ENCODE results near the gene C2orf78. TPM values are rescaled to one million over a fixed set of nuclear protein-coding genes. Genes with fewer than 3 reads are reported as not detected.

Gene C2orf78
- total and polyA plus RNA-seq, 5 donors from 2014 or later: not detected

- H3K9me3 Mint-ChIP-seq: no peaks in the 10 kb centered on the region
- peaks cover 67% of the 10 kb centered on the region for H3K36me3 Mint-ChIP-seq
- H3K27ac Mint-ChIP-seq: peak overlapping the region in 1 of 3 donors; percentile 4
- no peaks in the 10 kb centered on the region for H3K27me3 Mint-ChIP-seq
- H3K4me3 Mint-ChIP-seq: no peak overlapping the region
- Histone ChIP-seq H3K4me1 (ENCODE audit: control insufficient read depth, insufficient read depth, low read length, poor library complexity, severe bottlenecking) (no peaks in the 10 kb centered on the region), H3K36me3 (ENCODE audit: control insufficient read depth, insufficient read depth, low read length) (peaks cover 73% of the 10 kb centered on the region), H3K9me3 (ENCODE audit: control insufficient read depth in 2 of 2, low read length in 2 of 2) (no peaks in the 10 kb centered on the region), H3K27me3 (ENCODE audit: control insufficient read depth, insufficient read depth, low read length) (no peaks in the 10 kb centered on the region), H3K27ac (ENCODE audit: insufficient read depth, low read length, poor library complexity, severe bottlenecking) (no peak overlapping the region), H3K4me3 (ENCODE audit: low read depth, low read length) (no peak overlapping the region)
- DNase-seq (peak in 1 of 3 donors; percentile 26), ATAC-seq (ENCODE audit: low read depth in 2 of 2) (no peak)
- H3K4me1 Mint-ChIP-seq: no peaks in the 10 kb centered on the region
Observed at GRCh38 chr2:73859721-73860586, 76.0 kb downstream of the C2orf78 start.

GRCh38 chr2:73862987-73863386 lies 79.0 kb downstream of the C2orf78 start:
- Mint-ChIP-seq H3K4me3 (no peak overlapping the region), H3K9me3 (no peaks in the 10 kb centered on the region), H3K4me1 (no peaks in the 10 kb centered on the region), H3K27ac (peak overlapping the region in 1 of 3 donors; percentile 58), H3K36me3 (peaks cover 60% of the 10 kb centered on the region), H3K27me3 (no peaks in the 10 kb centered on the region)
- Histone ChIP-seq H3K27ac (ENCODE audit: insufficient read depth, low read length, poor library complexity, severe bottlenecking) (no peak overlapping the region), H3K4me1 (ENCODE audit: control insufficient read depth, insufficient read depth, low read length, poor library complexity, severe bottlenecking) (no peaks in the 10 kb centered on the region), H3K27me3 (ENCODE audit: control insufficient read depth, insufficient read depth, low read length) (no peaks in the 10 kb centered on the region), H3K36me3 (ENCODE audit: control insufficient read depth, insufficient read depth, low read length) (peaks cover 61% of the 10 kb centered on the region), H3K4me3 (ENCODE audit: low read depth, low read length) (no peak overlapping the region), H3K9me3 (ENCODE audit: control insufficient read depth in 2 of 2, low read length in 2 of 2) (no peaks in the 10 kb centered on the region)
- DNase-seq: no peak
- no peak for ATAC-seq (ENCODE audit: low read depth in 2 of 2)

Other genes with a start within 250 kb of the C2orf78 start
- not detected for gene NAT8, start 141.8 kb upstream of the C2orf78 start, total RNA-seq
- gene NAT8, start 141.8 kb upstream of the C2orf78 start, polyA plus RNA-seq: not detected
- 22.4 TPM for gene TPRKB, start 46.8 kb upstream of the C2orf78 start, total RNA-seq
- 10 to 100 TPM; 64.6 to 97.9 (median 78.5) TPM for gene TPRKB, start 46.8 kb upstream of the C2orf78 start, polyA plus RNA-seq
- gene DUSP11, start 4.1 kb upstream of the C2orf78 start, total RNA-seq: 51.7 TPM
- gene DUSP11, start 4.1 kb upstream of the C2orf78 start, polyA plus RNA-seq: 10 to 100 TPM; 61.7 to 90.3 (median 82.2) TPM
- gene STAMBP, start 44.8 kb downstream of the C2orf78 start, total RNA-seq: 32.9 TPM
- 10 to 100 TPM; 44.9 to 66.4 (median 50.0) TPM for gene STAMBP, start 44.8 kb downstream of the C2orf78 start, polyA plus RNA-seq
- 0.64 TPM for gene ACTG2, start 108.8 kb downstream of the C2orf78 start, total RNA-seq
- gene ACTG2, start 108.8 kb downstream of the C2orf78 start, polyA plus RNA-seq: 1 to 10 TPM; 2.4 to 6.6 (median 3.7) TPM
- gene DGUOK, start 142.7 kb downstream of the C2orf78 start, total RNA-seq: 43.5 TPM
- 100 to 1,000 TPM; 182 to 226 (median 205) TPM for gene DGUOK, start 142.7 kb downstream of the C2orf78 start, polyA plus RNA-seq
- 26.3 TPM for gene TET3, start 200.7 kb downstream of the C2orf78 start, total RNA-seq
- gene TET3, start 200.7 kb downstream of the C2orf78 start, polyA plus RNA-seq: under 1 TPM; 0.22 to 0.30 (median 0.26) TPM

All from CD4-positive, CD25-positive, alpha-beta regulatory T cell (primary cell).